ENCODE results near the gene PTPRB.

Gene PTPRB

DNA sequence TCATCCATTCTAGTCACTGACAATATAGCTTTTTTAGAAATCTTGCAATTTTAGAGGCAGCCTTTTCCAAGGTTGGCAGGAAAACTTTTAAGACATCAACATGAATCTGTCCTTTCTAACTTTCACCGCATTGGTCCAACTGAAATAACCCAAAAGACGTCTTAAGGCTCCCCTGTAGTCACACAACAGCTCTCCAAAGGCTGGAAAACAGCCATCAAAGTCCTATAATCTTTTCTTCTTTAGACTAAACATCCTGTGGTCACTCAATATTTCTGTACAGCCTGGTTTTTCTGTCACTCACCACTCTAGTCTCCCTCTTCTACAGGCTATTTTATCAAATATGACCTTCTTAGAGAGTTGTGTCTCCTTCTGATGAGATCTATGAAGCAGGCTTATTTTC is 4.5 kb upstream of the PTPRB start:
- no peak for DNase-seq

DNA sequence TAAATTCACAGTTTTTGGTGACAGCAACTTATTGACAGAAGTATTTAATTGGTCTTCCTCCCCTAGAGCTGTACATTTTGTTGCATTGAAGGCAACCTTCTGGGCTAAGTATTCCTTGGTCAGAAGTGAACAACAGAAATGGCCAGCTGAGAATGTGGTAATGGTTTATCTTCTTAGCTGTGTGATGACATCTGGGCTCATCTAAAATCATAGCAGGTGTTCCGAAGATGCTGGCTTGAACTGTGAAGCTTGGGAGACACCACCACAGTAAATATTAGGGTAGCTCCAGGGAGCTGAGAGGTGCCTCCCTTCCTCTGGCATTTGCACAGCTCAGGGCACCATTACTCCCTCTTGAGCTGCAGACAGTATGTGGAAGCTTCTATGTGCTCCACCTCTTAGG is 3.7 kb upstream of the PTPRB start:
- DNase-seq, result no peak

DNA sequence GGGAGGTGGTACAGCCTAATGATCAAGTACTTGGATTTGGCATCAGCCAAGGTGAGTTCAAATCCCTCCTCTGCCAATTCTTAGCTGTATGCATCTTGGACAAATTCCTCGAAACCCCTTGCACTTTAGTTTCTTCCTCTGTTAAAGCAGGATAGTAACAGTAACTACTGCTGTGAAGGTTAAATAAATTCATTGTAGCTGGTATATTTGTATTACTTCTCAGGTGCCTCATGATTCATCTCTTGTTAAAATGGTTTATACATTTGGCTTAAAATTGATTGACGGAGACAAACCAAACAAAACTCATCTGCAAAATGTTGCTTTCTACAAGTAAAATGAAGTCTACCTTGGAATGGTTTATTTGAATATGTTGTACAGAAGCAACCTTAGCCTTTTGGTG is 2.3 kb upstream of the PTPRB start:
- DNase-seq, result no peak

DNA sequence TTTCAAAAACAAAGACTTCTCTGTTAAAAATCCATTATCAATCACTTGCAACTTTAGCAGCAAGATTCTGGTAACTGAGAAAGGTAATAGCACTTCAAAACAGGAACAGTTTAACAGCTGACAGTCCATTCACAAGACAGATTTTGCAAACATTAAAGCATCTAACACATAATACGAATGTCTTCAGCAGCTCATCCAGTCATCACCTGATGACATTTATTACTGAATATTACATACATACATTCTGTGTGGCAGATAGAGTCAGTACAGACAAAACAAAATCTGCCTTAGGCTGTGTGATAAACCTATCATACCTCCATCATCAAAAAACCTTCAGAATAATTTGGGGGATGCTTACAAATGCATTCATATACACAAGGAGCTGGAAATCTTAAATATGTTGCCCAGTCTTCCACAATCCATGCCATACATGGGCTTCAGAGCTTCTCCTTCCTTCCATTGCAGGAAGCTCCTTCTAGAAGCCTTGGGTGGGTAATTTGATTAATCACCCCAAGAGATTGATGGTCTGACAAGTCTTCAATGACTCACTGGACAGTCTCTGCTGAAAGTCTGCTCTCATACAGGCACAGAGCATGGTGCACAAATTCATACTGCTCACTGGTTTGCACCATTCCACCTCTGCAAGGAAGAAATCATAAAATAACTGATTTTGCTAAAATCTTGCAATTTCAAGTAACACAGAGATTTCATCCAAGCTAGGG is 1.6 kb upstream of the PTPRB start:
- DNase-seq, result no peak

DNA sequence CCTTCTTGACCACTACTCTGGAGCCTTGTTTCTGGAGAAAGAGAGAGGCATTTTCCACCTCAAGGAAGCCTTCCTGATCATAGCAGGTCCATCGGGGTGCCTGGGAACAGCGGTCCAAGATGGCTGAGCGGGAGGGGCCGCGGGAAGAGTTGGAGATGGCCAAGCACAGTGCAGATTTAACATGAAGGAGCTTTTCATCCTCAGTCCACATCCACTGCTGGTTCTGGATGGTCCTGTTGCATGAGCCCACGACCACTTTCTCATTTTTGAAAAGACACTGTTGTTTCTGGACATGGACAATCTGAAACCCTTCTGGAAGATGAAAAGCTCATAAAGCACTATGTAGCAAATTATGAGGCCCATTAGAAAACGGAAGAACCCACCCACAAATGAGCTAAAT is 1.5 kb downstream of the PTPRB start:
- DNase-seq, result no peak

DNA sequence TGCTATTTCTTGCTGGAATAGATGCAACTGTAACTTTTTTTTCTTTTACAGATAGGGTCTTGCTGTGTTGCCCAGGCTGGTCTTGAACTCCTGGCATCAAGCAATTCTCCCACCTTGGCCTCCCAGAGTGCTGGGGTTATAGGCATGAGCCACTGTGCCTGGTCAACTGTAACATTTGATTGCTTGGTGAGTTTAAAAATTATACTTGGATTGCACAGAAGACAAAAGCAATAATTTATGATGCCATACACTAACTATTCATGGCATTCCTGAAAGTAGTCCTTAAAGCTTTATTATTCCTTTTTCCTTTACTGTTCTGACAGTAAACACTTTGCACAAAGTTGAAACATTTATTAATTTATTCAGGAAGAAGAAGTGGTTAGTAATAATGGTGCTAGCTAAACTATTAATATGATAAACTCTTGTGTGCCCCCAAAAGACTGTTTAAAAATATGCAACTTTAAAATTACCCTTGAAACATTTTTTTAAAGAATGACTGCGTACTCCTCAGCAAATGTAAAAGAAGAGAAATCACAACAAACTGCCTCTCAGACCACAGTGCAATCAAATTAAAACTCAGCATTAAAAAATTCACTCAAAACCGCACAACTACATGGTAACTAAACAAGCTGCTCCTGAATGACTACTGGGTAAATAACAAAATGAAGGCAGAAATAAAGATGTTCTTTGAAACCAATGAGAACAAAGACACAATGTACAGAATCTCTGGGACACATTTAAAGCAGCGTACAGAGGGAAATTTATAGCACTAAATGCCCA is 8.3 kb downstream of the PTPRB start:
- DNase-seq, result no peak

DNA sequence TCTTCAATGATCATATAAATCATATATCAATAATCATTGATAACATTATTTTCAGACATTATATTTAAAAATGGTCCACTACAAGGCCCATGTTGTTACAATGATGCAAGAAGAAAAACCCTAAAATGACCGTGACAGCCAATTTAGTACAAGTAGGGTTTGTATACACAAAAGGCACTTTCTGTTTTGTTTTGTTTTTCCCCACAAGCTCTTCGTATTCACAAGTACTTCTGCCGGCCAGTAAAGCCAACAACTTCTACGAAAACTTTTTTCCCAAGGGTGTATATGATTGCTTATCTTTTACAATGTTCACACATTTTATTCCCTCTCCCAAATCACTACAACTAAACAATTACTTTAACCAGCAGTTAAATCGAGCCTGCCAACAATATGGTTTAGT is 9.6 kb downstream of the PTPRB start:
- DNase-seq, result no peak

DNA sequence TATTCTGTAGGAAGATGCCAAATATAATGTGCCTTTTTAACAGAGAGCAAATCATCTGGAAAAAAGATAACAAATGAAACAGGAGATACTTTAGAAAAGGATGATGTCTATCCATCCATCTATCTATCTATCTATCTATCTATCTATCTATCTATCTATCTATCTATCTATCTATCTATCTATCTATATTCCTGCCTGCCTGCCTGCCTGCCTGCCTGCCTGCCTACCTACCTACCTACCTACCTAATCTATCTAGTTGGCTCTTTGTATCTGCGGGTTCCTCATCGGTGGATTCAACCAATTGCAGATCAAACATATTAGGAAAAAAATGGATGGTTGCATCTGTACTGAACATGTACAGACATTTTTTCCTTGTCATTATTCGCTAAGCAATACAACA is 11.0 kb downstream of the PTPRB start:
- DNase-seq, result no peak

DNA sequence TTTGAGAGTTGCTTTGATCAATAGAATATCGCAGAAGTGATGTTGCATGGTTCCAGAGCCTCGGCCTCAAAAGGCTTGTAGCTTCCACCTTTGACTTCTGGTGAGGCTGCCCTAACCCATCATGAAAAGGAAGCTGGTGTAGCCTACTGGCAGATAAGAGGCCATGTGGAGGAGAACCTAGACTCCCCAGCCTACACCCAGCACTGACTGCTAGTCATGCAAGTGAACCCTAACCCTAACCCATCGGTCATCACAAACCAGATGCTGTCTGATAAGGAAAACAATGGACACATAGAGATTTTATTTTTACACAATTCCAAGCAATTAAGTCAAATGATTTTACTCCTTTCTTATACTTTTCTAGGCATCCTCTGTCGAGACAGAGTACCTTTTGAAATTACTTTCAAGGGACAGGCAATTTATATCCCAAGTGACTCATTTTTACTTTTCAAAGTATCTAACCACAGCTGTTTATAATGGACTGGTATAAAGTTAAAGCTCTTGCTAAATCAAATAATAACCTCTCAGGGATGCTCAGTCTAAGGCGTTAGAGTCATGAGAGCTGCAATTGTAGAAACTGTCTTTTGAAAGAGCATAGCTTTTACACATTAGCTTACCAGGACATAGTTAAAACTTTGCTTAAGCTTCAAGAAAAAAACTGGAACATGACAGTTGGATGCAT is 17.6 kb downstream of the PTPRB start:
- no peak for DNase-seq

DNA sequence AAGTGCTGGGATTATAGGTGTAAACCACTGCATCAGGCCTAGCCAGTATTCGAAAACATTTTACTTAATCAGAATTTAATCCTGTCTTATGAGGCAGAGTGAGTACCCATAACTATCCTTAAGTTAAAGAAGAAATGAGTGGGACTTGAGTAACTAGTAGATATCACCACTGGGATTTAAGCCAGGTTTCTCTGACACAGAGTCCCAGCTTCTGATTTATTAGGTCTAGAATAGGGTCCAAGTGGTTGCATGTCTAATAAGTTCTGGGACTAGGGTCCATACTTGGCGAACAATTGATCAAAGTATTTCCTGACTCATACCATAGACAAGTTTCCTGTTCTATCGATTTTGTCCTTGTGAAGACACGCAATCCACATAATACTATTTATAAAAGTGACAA is 18.9 kb downstream of the PTPRB start:
- no peak for DNase-seq

DNA sequence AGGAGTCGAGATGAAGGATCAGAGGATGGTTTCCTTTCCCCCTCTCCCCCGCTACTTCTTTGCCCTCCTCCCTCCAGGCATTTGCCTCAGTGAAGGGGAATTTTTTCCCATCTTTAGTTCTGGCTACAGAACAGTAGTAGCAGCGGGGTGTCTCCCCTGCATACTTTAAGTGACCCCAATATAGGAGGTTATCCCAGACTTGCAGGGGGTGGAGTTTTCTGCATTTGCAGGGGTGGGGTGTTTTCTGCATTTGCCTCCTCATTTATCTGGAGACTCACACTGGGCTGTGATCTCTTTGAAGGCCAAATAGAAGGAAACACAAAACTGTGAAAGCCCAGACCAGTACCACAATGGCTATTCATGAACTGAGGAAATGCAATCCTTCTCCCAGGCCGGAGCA is 19.8 kb downstream of the PTPRB start:
- no peak for DNase-seq

DNA sequence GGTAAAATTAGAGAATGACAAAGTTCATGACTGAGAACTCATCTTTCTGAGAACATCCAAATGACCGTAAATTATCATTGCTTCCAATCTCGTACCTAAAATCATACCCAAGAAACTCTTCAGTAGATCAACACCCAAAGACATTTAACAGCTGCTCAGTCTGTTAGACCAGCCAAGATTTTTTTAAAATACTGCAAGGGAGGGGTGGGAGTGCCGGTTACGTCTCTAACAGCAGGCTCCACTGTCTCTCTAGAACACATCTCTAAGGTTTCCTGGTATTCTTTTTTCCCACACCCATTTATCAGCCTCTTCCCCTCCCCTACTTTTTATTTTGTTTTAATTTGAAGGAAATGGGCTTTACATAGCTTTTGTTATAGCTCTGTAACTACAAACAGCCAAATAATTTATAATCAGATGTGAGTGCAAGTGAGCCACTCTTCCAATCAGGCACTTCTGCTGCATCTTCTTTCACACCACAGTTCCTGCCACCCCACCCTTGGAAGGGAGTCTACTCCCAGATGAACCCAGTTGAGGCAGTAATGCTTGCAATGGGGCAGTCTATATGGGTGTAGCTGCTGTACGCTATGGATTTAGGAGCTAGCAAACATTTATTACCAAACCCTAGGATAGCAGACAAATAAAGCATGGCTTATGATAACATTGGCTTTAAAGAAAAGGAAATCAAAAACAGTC is 21.9 kb downstream of the PTPRB start:
- no peak for DNase-seq

DNA sequence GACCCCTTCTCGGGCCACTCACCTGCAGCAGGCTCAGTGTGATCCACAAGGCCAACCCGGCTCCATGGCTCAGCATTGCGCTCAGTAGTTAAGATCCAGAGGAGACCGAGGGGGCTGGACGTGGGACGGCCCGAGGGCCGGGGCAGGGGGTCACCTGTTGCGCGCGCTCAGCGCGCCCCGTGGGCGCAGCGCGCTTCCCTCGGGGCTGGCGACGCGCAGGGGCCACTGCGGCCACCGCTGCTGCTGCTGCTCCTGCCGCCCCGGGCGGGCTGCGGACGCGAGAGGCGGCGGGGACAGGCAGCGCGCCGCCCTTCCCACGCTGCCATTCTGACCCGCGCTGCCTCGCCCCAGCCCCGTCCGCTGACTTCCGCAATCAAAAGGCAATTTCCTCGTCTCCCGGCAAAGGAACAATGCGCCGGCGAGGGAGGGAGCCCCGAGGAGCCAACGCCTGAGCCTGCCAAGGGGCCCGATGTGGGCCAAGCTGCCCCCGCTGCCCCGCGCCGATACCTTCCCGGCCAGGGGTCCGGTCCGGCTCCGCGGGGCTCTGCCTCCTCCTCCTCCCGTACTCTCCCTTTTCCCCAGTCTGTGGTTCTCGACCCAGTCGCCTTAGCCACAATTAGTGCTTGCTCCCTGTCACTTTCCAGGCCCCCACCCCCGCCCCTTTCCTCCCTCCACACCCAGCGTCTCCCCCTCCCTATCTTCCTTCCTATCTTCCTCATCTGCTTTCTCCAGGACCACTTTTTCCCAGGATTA is 27.3 kb downstream of the PTPRB start:
- DNase-seq, result peak; percentile 55 to 78 (median 72)

DNA sequence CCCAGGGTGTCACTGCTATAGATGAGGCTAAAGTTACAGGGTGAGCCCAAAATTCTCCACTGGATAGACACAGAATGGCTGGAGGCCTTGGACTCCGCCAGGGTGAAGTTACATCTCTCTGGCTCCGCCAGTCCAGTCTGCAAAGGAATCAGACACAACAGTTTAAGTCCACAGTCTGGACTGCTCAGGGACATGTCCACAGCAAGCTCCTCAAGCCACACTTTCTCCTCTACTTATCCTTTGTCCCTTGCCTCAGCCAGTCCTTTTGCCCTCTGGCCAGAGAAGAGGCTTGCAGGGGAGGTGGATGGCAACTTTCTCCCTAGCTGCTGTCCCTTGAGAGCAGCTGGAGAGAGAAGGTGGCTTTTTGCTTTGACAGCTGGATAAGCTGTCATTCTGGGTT is 28.0 kb downstream of the PTPRB start:
- peak in 1 of 4 experiments; percentile 2 for DNase-seq

DNA sequence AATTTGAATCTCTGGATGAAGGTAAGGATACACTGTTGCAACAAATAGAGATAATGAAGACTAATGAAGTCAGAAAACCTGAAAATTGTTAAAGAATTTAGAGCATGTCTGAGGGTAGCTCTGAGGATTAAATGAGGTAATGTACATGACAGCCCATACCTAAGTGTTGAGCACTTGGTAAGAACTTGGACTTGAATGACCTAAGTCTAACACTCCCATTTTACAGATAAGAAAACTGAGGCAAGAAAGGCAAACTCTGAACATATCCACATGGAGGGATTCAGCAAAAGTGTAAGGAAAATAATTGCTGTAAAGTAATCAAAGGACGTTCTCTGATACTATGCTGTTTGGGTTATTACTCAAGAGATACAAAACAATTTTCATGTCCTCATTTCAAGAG is 29.0 kb downstream of the PTPRB start:
- no peak for DNase-seq

DNA sequence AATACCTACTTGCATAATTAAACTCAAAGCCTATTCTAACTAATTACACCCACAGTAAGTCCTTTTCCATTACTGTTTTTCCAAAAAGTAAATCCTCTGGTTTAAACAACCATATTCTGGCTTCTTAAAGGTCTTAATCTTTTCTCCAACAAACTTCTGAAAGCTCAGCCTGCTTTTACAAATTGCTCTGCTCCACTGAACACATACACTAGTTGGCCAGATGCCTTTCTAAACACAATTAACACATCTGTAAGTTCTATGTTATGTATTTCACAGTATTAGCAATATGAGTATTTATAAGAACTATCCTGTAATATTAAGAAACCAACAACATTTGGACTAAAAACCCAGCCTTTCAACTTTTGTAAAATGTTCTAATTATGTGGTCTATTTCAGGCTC is 30.1 kb downstream of the PTPRB start:
- no peak for DNase-seq

DNA sequence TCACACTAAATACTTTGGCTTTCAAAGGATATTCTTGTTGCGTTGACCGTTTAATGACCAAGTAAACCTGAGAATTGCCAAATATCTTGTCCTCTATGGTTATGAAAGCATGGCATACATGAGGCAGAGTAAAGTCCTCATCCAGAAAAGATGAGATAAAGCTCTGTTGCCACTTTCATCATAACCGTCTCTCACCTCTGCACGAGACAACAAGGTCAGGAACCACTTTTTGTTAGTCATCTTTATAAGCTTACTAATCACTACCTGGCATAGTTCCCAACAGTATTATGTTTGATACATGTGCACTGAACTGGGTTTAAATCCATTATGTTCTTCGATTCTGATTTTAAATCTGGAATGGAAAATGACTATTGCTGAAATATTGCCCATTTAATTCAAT is 31.3 kb downstream of the PTPRB start:
- no peak for DNase-seq

DNA sequence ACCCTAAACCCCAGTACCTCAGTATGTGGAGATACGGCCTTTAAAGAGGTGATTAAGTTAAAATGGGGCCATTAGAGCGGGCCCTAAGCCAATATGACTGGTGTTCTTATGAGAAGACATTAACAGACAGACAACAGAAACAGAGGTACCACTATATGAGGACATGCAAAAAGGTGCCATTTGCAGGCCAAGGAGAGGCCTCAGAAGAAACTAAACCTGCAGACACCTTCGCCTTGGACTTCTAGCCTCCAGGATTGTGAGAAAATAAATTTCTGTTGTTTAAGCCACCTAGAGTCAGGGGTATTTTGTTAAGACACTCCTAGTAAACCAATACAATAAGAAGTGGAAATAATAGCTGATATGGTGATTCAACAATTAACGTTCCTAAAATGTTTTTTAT is 32.6 kb downstream of the PTPRB start:
- no peak for DNase-seq

DNA sequence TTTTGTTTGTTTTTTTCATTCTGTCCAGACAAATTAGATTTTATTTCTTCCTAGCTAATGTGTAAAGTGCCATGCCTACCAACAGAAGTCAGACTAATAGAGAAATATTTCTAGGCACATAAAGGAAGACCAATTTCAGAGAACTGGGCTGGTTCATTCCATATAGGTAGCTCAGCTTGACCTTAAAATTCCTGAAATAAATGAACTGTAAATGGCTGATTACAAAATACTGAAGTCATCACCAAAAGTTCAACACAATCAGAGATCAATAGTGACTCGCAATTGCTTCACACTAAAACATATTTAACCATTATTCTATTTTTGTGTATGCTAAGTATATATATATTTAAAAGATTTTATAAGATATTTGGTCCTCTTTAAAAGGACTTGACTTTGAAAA is 34.2 kb downstream of the PTPRB start:
- no peak for DNase-seq

DNA sequence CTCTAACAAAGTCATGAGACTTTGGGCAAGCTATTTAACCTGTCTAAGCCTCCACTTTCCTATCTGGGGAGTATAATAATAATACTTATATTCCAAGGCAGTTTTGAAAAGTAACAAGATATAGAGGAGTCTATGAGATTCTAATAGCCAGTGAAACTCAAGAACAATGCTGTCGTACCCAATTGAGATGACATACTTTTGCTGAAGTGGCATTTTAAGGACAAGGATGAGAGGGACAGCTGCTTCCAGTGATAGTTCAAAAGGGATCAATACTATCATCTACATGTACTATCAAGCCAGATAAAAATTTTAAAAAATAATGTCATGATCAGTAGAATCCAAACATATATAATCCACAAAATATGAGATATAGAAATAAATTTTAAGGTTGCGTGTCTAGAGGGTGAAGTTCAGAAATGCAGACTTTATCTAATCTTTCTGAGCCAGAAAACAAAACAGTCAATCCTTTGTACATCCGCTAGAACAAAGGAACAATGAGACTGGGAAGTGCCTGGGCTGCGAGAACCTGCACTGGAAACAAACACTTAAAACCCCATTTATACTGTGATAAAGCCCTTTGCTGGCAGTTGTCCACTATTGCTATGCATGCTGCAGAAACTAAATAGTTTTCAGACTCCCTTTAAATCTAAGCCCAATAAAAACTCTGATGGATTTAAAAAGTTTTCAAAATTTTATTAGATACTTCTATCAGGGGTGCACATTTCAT is 38.6 kb downstream of the PTPRB start:
- no peak for DNase-seq

DNA sequence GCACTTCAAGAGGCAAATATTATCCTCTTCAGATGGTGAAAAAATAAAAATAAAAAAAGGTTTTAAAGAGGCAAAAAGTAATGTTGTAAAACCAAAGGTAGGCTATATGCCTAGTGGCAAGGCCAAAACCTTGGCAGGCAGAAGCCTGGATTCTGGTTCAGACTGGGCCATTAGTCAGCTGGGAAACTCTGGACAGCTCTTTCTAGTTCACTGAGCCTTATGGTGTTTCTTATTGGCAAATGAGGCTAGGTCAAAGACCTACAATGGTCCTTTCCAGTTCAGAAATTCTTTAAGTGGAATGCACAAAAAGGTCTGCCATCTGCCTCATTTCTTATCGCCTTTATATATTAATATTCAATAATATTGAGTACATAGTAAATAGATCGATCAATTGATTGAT is 44.6 kb downstream of the PTPRB start:
- DNase-seq, result no peak

Data from suppressor macrophage (primary cell).